ENCODE results near the gene ABI1. TPM values are rescaled to one million over a fixed set of nuclear protein-coding genes. Genes with fewer than 3 reads are reported as not detected.
A peak's percentile ranks its signal among the peaks of the same experiment; 100 is the strongest.

ABI1 gene
- total RNA-seq, 1 donor from 2014 or later, result 61.1 TPM

DNA sequence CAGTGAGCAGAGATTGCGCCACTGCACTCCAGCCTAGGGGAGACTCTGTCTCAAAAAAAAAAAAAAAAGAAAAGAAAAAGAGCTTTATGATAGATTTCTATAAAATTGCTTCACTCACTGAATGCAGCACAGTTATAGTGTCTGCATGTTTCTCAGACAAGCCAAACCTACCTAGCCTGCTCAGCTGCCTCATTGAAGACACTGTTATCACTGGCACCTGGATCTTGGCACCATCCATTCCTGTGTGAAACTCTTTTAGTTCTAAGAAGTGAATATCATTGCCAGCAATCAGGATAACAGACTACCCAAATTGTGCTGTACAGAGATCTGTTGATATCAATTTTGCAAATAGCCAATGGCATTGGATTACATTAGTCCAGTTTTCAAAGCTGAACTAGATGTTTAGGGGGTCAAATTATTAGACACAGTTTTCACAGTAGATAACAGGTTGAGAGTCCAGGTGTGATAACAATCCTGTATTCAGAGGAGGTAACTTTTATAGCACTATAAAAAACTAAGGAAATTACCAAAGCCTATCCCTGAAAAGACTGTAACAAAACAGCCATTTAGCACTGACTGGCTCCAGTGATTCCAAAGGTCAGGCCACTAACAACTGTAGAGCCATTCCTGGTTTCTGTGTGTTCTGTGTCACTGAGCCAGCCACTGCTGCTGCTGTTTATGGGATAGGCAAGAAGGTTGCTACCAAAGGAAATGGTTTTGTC is 146.2 kb downstream of the ABI1 start:
- no peak for TF ChIP-seq CTCF (IDR thresholded peaks at IDR 0.05; ENCODE audit: insufficient read depth, low read length, severe bottlenecking)
- Histone ChIP-seq H3K27me3 (ENCODE audit: control insufficient read depth, insufficient read depth, low read length) (no peaks in the 10 kb centered on the region), H3K4me3 (ENCODE audit: low read depth, low read length) (no peak overlapping the region), H3K36me3 (ENCODE audit: control insufficient read depth, insufficient read depth, low read length) (peaks cover 4% of the 10 kb centered on the region)
- DNase-seq (ENCODE audit: low read depth) (no peak), FAIRE-seq (no peak)

DNA sequence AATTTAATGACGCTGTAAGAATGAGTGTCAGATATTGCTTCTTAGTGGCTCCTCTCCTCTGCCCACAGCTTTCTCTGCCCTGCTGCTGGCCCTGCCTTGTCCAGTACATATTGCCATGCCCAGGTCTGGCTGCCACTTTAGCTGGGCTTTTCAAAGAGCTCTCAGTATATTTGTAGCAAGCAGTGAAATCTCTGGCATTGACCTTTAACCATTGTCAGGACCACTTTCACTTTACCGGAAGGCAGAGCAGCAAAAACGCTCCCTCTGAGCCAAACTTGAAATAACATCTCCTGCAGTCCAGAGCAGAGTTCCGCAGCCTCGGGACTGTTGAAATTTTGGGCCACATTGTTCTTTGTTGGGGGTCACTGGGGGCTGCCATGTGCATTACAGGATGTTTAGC is 149.4 kb downstream of the ABI1 start:
- Histone ChIP-seq H3K36me3 (ENCODE audit: control insufficient read depth, insufficient read depth, low read length) (peaks cover 8% of the 10 kb centered on the region), H3K27me3 (ENCODE audit: control insufficient read depth, insufficient read depth, low read length) (no peaks in the 10 kb centered on the region), H3K4me3 (ENCODE audit: low read depth, low read length) (no peak overlapping the region)
- no peak for TF ChIP-seq CTCF (IDR thresholded peaks at IDR 0.05; ENCODE audit: insufficient read depth, low read length, severe bottlenecking)
- FAIRE-seq, result no peak
- no peak for DNase-seq (ENCODE audit: low read depth)

- DNase-seq (ENCODE audit: low read depth), result no peak
- Histone ChIP-seq H3K4me3 (ENCODE audit: low read depth, low read length) (no peak overlapping the region), H3K27me3 (ENCODE audit: control insufficient read depth, insufficient read depth, low read length) (no peaks in the 10 kb centered on the region), H3K36me3 (ENCODE audit: control insufficient read depth, insufficient read depth, low read length) (peaks cover 10% of the 10 kb centered on the region)
- TF ChIP-seq CTCF (IDR thresholded peaks at IDR 0.05; ENCODE audit: insufficient read depth, low read length, severe bottlenecking), result no peak
- peak; percentile 72 for FAIRE-seq
Observed at GRCh38 chr10:26706936-26707335, 153.8 kb downstream of the ABI1 start.

- FAIRE-seq (no peak), DNase-seq (ENCODE audit: low read depth) (no peak)
- H3K27me3 ChIP-seq (ENCODE audit: control insufficient read depth, insufficient read depth, low read length), result no peaks in the 10 kb centered on the region
- TF ChIP-seq CTCF (IDR thresholded peaks at IDR 0.05; ENCODE audit: insufficient read depth, low read length, severe bottlenecking), result no peak
- peaks cover 10% of the 10 kb centered on the region for H3K36me3 ChIP-seq (ENCODE audit: control insufficient read depth, insufficient read depth, low read length)
- no peak overlapping the region for H3K4me3 ChIP-seq (ENCODE audit: low read depth, low read length)
Observed at GRCh38 chr10:26706206-26706605, 154.6 kb downstream of the ABI1 start.

DNA sequence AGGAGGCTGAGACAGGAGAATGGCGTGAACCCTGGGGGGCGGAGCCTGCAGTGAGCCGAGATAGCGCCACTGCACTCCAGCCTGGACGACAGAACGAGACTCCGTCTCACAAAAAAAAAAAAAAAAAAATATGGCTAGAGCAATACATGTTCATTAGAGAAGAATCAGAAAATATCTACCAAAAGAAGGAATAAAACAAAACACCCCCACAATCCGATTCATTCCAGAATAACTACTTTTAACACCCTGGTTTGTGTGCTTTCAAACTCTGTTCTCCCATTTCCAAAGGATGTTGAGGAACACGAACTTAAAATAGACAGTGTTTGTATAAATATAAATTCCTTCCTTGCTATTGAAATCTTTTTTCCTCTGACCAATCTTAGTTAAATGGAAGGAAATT is 156.8 kb downstream of the ABI1 start:
- peaks cover 9% of the 10 kb centered on the region for H3K36me3 ChIP-seq (ENCODE audit: control insufficient read depth, insufficient read depth, low read length)
- no peak for DNase-seq (ENCODE audit: low read depth)
- no peak for FAIRE-seq
- no peak for TF ChIP-seq CTCF (IDR thresholded peaks at IDR 0.05; ENCODE audit: insufficient read depth, low read length, severe bottlenecking)
- H3K4me3 ChIP-seq (ENCODE audit: low read depth, low read length), result no peak overlapping the region
- H3K27me3 ChIP-seq (ENCODE audit: control insufficient read depth, insufficient read depth, low read length), result no peaks in the 10 kb centered on the region

DNA sequence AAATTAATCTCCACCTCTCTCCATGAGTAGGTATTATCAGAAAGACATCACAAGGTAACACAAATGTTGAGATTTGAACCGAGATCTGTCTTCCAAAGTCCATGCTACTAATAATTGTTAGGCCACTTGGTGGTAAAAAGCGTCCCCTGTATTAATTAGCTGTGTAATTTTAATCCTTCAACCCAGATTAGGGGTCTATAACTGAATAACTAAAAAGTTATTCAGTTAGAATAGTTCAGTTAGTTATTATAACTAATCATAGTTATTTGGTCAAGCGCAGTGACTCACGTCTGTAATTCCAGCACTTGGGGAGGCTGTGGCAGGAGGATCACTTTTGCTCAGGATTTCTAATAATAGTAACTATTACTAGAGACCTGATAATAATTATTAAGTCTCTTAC is 157.7 kb downstream of the ABI1 start:
- H3K36me3 ChIP-seq (ENCODE audit: control insufficient read depth, insufficient read depth, low read length), result peaks cover 7% of the 10 kb centered on the region
- no peaks in the 10 kb centered on the region for H3K27me3 ChIP-seq (ENCODE audit: control insufficient read depth, insufficient read depth, low read length)
- DNase-seq (ENCODE audit: low read depth), result no peak
- FAIRE-seq, result no peak
- TF ChIP-seq CTCF (IDR thresholded peaks at IDR 0.05; ENCODE audit: insufficient read depth, low read length, severe bottlenecking), result no peak
- H3K4me3 ChIP-seq (ENCODE audit: low read depth, low read length), result no peak overlapping the region

Data from bronchial epithelial cell (primary cell).